Activated gamma-delta T cell treated with Interleukin-2 at 50 U/mL for 16 hours (primary cell): Measurements from ENCODE around the gene MAPK7.

ENCODE experiments used
- DNase-seq: peaks from one replicate; pipeline ENCODE4 v3.0.0-alpha.2; 2020

Gene MAPK7

GRCh38 chr17:19378416-19379360, at the start of gene MAPK7:
Gene MAPK7 (plus strand): TSS chr17:19378498. CDS start chr17:19378901, 403 bp downstream.
- DNase-seq = no peak

DNA sequence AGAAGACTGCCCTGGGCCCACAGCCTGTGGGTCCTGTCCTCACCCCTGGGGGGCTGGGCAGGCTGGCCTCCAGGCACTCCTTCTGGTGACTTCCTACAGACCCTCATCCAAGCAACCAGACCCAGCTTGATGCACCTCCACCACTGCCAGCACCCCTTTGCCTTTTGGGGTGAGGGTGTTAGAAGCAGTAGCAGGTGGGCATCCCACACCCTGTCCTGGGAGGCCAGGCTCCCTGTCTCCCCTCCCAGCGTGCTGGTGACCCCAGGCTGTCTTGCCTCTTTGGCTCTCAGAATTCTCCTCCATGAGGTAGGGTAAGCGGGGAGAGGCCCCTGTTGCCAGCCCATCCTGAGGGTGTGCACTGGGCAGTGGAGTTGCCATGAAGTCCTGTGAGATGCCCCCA, 49.2 kb upstream of the MAPK7 start:
- DNase-seq = no peak

- DNase-seq = no peak
Observed at GRCh38 chr17:19329839-19330238, 48.5 kb upstream of the MAPK7 start.

DNA sequence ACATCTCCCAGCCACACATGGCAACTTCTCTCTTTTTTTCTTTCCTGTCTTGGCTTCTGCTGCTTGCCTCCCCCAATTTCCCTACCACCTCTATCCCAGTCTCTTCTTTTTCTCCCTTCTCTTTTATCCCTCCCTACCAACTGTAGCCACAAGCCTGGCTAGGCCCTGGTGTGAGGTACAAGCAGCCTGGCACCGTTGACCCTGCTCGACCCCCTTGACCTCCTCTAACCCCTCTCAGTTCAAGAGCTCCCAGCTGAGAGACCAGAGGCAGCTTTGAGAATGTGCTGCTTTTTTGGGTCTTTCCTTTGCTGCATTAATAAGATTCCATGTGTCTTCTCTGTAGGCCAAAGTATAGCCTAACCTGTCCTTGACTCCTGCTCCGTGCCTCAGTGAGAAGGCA, 48.0 kb upstream of the MAPK7 start:
- DNase-seq = no peak

DNA sequence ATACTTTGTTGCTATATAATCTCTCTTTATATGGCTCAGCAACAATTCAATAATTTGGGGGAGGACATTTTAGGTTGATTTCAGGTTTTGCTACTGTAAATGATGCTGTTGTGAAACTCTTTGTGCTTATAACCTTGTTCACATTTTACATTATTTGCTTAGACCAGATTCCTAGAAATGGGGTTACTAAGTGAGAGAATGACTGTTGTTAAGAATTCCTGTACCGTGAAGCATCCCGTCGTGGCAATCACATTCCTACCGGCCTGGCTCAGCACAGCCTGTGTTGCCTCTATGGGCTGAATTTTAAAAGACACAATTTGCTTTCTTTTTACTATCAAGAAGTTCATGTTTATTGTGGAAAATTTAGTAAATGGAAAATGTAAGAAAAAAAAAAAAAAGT, 47.2 kb upstream of the MAPK7 start:
- no peak for DNase-seq

DNA sequence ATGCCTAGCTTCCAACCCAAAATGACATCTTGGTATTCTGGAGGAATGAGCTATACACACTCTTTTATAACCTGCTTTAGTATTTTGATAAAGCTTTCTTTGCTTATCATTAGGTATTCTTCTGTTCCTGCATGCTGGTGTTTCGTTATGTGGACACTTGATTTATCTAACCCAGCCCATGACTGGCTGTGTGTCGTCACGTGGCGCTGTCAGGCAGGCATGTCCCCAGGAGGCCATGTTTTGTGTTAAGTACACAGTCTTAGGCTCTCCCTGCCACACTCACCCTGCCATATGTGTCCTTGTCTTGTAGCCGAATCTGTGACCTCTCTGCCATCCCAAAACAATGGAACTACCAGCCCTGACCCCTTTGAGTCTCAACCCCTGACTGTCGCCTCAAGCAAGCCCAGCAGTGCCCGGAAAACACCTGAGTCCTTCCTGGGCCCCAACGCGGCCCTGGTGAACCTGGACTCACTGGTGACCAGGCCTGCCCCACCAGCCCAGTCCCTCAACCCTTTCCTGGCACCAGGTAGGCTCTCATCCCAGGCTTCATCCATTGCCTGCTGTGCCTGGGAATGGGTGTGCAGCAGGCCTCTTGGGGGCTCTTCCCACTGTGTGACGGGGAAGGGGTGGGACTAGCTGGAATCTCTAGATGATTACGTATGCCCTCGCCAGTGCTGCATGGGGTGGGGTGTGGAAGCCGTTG, 46.6 kb upstream of the MAPK7 start:
- no peak for DNase-seq

DNA sequence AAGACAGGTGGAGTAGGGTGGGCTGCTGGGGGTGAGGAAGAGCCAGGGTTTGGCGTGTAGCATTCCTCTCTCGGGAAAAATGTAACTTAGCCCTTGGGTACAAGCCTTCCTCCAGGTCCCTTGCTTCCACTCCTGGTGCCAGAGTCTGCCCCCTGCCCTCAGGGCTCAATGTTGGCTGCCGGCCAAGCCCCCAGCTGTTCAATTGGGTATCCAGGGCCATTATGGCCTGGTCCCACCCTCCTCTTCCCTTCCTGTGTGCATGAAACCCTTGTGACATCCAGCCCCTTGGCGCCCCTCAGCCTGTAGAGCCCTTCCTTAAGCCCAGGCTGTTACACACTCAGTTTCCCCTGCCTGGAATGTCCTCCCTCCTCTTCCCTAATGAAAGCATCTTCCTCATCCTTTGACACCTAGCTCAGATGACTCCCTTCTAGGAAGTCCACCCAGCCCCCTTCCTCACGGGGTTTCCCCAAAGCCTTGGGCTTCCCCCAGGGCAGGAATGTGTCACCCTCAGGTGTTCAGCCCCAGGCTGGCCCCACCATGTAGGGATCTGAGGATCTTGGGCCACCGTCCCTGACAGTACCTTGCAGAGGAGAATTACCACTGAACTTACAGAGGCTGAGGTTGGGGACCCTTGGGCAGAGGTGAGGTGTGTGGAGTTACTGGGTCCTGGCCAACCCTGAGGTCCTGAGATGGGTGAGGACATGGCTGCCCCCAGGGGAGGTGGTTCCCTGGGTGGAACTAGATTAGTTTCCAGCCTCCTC, 45.7 kb upstream of the MAPK7 start:
- DNase-seq = no peak

DNA sequence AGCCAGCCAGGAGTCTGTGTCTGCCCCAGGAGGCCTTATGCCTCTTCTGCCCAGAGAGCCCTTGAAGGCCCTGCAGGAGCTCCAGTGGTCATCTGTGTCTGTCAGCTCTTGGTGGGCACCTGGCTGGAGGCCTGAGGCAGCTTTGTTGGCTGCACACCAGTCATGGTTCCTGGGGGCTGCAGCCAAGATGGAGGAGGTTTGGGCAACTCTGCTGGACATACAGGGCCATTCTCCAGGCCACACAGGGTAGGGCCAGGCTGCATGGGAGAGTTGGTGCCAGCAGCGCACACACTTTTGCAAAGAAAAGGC, 45.2 kb upstream of the MAPK7 start:
- DNase-seq = no peak

DNA sequence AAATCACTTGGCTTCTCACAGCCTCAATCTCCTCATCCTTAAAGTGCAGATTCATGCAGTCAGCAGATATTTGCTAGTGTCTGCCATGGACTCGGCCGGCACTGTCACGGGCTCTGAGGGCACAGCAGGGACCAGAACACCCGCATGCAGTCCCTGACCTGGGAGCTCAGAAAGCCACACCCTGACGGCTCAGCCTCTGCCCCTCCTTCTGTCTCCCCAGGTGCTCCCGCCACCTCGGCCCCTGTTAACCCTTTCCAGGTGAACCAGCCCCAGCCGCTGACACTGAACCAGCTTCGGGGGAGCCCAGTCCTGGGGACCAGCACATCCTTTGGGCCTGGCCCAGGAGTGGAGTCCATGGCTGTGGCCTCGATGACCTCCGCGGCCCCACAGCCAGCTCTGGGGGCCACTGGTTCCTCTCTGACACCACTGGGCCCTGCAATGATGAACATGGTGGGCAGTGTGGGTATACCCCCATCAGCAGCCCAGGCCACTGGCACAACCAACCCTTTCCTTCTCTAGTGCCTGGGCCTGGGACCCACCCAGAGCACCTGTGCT, 44.5 kb upstream of the MAPK7 start:
- no peak for DNase-seq

- no peak for DNase-seq
Observed at GRCh38 chr17:19334331-19334730, 44.0 kb upstream of the MAPK7 start.

GRCh38 chr17:19335951-19336631, 42.2 kb upstream of the MAPK7 start:
- DNase-seq = no peak

- no peak for DNase-seq
Observed at GRCh38 chr17:19336938-19337711, 41.2 kb upstream of the MAPK7 start.

DNA sequence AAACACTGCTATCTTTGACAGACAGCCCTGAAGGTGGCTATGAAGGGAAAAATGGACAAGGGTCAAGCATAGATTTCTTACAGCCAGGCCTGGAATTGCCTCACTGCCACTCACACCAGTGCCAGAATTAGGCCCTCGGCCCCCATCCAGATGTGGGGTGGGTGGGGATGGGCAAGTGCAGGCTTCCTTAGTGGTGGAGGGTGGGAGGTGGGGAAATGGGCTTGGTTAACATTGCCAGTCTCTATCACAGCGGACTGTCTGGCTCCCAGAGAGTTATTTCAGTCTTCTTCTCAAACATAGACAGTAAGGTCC, 40.6 kb upstream of the MAPK7 start:
- no peak for DNase-seq

- DNase-seq = peak; percentile 57
Observed at GRCh38 chr17:19338031-19338990, 40.0 kb upstream of the MAPK7 start.

- no peak for DNase-seq
Observed at GRCh38 chr17:19339341-19339815, 38.9 kb upstream of the MAPK7 start.

DNA sequence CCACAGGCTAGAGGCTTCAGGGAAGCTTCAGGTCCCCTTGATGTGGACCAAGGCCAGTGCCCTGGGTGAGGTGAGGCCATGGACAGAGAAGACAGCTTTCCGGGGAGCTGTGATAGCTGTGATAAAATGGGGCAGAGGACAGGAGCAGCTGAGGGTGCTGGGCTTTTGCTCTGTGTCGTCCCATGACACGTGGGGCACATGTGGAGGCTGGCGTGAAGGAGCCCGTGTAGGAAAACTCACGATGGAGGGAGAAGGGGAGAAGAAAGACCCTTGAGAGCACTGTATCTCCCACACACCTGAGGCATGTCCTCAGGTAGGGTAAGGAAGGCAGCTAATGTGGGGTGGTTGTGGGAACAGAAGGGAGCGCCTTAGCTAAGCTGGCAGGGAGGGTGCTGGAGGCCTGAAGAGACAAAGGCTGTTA, 37.1 kb upstream of the MAPK7 start:
- no peak for DNase-seq

DNA sequence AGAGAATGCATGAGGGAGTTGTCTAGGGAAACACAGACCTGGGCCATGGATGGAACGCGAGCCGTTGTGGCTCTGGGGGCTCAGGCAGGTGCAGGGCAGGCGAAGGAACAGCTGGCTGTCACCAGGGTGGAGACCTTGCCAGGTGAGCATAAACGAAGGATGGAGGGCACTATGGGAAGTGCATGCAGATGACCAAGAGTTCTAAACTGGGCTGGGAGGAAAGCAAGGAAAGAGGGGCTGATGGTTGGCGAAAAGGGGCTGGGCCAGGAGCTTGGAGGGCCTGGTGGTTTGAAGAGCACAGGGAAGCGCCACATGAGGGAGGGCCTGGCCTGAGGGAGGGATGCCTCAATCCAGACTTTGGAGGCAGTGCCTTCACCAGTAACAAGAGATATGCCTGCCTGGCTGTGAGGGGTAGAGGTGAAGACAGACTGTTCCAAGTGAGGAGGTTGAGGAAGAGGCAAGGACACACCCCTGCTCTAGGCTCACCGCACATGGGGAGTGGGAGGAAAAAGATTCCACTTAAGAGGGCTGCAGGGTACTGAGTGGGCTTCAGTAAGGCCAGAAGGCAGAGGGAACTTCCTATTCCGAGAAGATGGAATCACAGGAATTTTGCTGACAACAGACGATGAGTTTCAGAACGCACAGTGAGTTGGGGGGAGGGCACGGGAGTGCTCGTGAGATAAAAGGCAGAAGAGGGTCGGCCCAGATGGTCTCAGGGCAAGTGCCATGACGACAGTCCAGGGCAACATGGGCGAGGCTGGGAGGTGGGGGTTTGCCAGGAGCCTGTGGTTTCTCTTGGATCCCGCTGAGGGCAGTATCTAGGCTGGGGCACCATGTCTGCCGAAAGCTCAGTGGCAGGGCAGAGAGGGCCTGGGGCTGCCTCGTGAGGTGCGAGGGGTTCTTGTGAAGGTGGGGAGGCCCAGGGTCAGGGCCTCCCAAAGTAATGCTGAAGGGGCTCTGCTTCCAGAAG, 36.4 kb upstream of the MAPK7 start:
- no peak for DNase-seq

DNA sequence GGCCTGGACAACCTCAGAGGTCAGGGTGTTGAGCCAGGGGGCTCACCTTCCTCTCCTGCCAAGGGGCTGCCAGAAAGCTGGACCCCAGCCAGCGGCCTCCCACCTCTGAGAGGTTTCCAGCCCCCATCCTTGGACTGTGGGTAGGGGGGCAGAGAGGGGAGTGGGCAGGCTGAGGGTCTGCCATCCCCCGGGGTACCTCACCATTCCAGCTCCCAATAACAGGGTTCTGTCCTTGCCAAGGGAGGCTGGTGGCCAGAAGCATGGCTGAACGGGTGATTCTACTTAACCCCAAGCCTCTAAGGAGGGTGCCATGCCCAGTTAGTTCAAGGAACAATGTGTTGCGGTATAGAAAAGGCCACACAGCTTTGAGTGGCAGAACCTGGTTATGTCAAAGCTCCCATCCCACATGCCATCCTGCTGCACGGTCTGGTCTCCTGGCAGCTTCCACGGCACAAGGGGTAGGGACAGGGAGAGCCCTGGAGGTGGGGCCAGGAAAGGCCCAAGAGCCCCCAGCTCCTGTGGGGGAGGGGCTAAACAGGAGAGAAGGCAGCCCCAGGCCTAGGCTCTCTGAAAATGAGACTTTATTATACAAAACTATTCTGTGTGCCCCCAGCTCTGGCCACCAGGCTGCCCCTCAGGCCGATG, 35.6 kb upstream of the MAPK7 start:
- no peak for DNase-seq

DNA sequence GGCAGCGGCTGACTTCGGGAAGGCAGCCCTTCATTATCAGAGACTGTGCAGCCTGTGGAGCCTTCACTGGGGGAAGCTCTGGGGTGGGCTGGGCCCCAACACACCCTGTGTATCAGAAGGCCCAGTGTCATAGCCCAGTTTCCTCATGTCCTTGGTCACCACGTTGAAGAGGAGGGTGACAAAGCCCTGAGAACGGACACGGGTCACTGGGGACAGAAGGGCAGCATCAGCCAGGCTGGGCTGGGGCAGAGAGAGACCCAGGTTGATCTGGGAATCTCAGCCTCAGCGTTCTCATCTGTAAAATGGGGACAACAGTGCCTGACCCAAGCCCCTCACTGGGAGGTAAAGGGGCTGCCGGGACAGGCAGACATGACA, 35.1 kb upstream of the MAPK7 start:
- DNase-seq = no peak
